ENCODE measurements around the gene MKNK2.

DNA sequence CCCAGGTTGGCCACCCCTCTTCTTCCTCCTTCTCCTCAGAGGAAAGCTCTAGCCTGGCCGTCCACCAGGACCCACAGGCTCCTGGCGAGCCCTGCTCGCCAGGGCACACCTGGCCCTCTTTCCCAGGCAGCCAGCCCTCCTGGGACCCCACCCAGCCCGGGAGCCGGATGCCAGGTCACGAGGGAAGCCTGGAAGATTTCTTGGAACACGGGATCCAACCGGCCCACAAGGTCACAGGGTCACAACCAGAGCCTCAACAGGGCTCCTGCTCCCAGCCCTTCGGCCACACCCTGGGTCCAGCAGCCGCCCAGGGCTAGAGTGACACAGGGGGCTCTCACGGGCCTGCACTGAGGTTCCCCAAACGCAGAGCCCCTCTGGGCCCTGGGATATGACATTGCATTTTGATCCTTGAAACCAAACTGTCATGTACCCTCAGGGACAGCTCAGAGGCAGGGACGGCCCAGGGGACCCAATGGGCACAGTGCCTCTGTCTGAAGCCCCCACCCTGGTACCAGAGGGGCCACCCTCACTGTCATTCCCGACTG, 5.5 kb downstream of the MKNK2 start:
- TF ChIP-seq CTCF (IDR thresholded peaks at IDR 0.05) (no peak), POLR2AphosphoS5 (IDR thresholded peaks at IDR 0.05; ENCODE audit: low read depth, low read length) (no peak), SIN3A (IDR thresholded peaks at IDR 0.05; ENCODE audit: borderline replicate concordance, insufficient read depth, low read depth, low read length) (no peak)

All from Panc1 (cell line).